Smooth muscle cell of the brain vasculature (primary cell): ENCODE results near the gene QRICH1.

ENCODE experiments used
- DNase-seq: peaks from one replicate; pipeline ENCODE4 v3.0.0-alpha.2; 2012; ENCODE audit warnings: low read depth, low spot score

Gene QRICH1

DNA sequence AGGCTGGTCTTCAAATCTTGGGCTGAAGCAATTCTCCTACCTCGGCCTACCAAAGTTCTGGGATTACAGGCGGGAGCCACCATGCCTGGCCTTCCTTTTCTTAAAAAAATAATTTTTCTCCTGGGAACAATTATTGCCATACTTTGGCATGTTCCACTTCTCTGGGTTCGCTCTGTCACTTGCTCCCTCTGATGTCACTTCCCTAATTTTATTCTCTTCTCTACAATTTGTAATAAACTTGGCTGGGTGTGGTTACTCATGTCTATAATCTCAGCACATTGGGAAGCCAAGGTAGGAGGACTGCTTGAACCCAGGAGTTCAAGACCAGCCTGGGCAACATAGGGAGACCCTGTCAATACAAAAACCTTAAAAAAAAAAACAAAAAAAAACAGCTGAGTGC is 58.6 kb downstream of the QRICH1 start:
- no peak for DNase-seq

GRCh38 chr3:49034650-49035049 is 59.2 kb downstream of the QRICH1 start:
- DNase-seq: no peak

- DNase-seq: no peak
Measured at GRCh38 chr3:49032646-49033304, 61.1 kb downstream of the QRICH1 start.

DNA sequence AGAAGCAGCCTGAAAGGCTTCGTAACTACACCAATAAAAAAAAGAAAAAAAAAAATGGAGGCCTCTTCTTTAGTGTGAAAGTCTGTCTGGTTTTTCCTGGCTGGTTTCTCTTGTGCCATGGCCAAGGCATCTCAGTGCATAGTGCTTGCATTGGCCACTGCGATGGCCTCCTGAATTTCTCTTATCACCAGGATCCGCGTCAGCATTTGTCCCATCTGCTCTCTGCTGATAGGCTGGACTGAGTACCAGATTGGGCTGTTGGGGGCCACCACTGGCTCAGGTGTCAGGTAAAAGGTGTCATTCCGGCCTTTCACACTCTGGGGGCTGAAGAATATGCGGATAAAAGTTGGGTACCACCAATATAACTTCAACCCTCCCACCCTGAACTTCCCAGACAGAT is 63.5 kb downstream of the QRICH1 start:
- DNase-seq: no peak

GRCh38 chr3:49029563-49029884 is 64.3 kb downstream of the QRICH1 start:
- DNase-seq: no peak

DNA sequence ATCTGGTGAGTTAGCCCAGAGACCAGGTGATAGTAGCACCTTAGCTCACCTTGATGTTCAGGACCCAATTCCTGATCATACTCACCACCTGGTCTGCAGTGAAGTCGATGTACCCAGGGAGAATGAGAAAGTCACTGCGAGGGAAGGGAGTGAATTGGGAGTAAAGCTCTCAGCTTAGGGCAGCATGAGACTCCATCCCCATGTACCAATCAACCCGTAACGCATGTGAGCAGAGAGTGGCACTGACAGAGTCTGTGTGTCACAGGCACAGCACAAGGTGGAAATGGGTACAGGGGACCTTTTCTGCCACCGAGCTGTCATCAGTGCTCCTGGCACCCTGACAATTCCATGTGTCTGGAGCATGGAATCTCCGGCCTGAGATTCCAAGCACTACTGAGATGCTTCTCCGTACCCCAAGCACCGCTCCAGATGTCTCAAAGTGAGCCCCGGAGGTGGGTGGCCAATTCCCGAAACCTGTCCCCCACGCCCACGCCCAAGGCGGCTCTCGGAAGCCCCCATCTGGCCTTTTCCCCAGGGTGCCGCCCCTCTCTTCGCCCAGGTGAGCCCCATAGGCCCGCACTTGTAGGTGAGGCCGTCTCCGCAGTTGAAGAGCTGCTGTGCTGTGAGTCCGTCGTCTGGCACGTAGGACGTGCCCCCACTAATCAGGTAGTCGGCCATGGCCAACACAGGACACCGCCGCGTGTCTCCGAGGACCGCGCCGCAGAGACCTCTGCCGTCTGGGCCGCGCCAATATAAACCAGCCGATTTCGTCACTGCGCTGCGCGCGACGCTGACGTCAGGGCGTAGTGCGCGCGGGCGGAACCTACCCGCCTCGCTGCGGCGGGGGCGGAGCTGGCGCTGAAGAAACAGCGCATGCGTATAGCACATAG is 65.0 kb downstream of the QRICH1 start, which contains the start of gene IMPDH2:
Gene IMPDH2, minus strand, starts transcription at position 726 of the 890 bp plus-strand sequence. Its CDS starts 48 bp downstream, at position 678.
- peak; percentile 85 for DNase-seq

DNA sequence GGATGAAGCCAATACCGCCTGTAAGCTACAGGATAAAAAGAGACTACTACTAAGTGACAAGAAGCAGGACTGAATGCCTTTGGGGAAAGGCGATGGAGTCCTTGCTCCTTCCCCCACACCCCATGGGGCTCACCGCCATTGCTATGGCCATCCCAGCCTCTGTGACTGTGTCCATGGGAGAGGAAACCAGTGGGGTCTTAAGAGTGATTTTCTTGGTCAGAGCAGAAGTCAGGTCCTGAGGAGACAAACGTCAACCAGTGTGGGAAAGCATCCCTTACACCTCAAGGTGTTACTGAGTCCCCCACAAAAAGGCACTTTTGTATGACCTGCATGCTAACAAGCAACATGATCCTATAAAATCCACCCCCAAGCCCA is 65.6 kb downstream of the QRICH1 start:
- no peak for DNase-seq

DNA sequence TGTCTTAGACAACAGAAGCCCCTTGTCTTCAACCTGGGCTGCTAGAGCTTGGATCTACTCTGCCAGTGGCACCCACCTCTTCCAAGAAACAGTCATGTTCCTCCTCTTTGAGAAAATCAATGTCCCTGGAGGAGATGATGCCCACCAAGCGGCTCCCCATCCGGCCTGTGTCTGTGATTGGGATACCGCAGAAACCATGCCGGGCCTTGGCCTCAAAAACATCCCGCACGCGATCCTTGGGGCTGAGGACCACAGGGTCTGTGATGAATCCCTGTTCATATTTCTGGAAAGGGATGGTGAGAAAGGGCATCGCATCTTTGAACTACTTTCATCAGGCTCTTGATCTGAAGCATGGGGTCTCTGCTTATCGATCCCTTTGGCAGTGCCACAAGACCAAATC is 66.2 kb downstream of the QRICH1 start:
- no peak for DNase-seq

DNA sequence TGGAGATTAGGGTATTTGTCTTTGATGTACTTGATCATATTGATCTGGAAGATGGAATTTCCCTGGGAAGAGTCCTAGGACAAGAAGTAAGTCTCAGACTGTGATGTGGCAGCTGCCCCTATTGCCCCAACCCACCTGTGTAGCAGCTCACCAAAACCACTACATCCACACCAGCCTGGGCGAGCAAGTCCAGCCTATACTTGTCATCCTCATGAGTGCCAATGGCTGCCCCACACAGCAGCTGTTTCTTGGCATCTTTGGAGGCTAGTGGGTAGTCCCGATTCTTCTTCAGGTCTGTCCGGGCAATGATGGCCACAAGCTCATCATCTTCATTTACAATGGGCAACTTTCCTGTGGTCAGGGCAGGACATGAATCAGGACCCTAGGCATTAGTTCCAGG is 67.3 kb downstream of the QRICH1 start:
- DNase-seq: no peak

DNA sequence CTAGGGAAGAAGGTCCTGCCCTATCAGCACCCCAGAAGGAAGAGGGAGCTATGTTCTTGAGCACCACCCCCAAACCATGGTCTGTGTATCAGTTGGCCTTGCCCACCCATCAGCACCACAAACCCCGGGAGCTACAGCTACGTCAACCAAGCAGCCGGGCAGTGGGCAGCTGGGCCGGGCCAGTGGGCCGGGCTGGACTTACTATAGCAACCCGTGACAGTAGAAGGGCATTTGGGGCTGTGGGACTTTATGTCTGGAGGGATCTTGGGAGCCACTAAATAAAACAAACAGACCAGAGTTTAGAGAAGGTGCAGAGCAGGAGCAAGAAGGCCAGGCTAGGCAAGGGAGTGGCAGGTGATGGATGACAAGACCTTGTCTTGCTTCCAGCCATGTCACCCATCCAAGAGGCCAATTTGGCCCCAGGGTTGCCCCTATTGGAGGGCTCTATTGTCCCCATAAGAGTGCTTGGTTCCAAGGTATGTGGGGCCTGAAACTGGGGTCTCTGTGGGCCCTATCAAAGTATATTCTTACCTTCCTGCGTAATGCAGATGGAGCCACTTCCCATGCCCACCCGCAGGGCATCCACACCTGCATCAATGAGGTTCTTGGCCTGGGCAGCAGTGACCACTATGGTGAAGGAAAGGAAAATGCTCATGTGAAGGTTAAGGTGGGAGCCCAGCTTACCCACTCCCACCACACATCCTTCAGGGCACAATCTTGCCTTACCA is 67.9 kb downstream of the QRICH1 start:
- no peak for DNase-seq

- no peak for DNase-seq
Measured at GRCh38 chr3:49025005-49025792, 68.7 kb downstream of the QRICH1 start.

DNA sequence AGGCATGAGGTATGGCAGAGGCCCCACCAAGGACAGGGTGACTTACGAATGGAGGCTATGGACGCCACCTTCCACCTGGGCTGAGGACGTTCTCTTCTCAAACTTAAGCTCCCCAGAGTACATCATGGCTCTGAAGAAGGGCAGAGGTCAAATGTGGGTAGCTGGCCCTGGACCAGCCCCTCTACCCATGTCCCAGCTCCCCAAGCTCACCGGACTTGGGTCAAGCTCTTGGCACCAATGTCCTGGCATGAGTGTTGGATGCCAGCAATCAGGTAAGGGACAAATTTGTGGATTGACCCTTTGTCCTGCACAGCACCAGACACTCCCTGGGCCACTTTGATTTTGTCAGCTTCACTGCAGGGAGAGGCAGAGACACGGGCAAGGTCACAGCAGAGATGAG is 69.4 kb downstream of the QRICH1 start:
- no peak for DNase-seq

- DNase-seq: no peak
Measured at GRCh38 chr3:49023775-49024174, 70.1 kb downstream of the QRICH1 start.

DNA sequence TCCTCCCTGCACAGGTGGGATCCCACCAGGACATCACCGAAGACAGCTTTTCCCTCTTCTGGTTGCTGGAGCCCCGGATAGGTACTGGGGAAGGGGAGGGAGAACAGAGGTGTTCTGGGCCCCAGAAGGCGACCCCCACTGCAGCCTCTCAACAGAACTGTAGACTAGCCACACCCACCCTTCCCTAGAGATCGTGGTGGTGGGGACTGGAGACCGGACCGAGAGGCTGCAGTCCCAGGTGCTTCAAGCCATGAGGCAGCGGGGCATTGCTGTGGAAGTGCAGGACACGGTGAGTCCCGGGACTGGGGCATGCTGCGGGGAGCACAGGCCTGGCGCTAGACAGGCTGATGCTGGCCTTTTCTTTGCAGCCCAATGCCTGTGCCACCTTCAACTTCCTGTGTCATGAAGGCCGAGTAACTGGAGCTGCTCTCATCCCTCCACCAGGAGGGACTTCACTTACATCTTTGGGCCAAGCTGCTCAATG is 71.1 kb downstream of the QRICH1 start:
- no peak for DNase-seq

DNA sequence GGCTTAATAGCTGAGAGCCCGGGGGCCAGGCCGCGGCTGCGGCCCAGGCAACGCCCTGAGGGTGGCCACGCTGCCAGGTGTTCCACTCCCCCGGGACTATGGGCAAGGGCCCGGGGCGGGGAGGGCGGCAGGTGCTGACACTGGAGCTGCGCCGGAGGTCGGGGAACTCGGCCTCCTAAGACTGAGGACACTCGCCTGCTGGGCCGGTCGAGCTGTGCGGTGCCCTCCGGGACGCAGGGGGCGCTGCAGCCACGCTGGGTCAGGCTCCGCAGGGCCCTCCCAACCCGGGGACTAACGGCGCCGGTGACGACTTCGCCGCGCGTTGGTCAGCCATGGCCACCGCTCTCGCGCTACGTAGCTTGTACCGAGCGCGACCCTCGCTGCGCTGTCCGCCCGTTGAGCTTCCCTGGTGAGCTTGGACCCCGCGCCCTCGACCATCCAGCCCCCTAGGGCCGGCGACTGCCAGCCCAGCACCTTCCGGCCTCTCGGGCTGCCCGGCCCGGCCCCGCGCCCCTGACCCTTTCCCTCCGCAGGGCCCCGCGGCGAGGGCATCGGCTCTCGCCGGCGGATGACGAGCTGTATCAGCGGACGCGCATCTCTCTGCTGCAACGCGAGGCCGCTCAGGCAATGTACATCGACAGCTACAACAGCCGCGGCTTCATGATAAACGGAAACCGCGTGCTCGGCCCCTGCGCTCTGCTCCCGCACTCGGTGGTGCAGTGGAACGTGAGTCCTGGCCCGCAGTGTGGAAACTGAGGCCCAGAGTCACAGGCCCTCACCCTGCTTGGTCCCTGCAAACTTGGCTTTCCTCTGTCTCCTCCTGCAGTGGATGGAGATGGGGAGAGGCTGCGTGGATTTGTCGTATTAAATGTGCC is 71.8 kb downstream of the QRICH1 start, which contains the start of gene NDUFAF3:
Gene NDUFAF3, plus strand, starts transcription at position 309 of the 875 bp plus-strand sequence. Its CDS starts 24 bp downstream, at position 333.
- peak; percentile 78 for DNase-seq

GRCh38 chr3:49021213-49021812 is 72.6 kb downstream of the QRICH1 start:
- peak; percentile 96 for DNase-seq

GRCh38 chr3:49020330-49021212 is 73.3 kb downstream of the QRICH1 start:
- no peak for DNase-seq

GRCh38 chr3:49019941-49020329 is 73.9 kb downstream of the QRICH1 start:
- no peak for DNase-seq

DNA sequence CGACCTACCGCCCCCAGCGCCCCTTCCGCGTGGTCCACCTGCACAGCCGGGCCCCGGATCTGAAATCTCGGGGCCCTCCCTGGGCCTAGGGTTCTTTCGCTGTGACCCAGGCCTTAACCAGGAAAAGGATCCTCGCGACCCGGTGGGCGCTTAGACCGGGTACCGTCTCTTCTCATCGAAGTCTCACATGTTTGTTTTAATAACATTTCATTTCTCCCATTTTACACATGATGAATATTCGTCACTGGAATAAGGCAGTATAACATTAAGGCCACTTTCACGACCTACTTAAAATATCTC is 75.2 kb downstream of the QRICH1 start:
- DNase-seq: no peak
